OCI-LY3 (cell line): ENCODE measurements around the gene IFT88.

Experiments
- EZH2phosphoT487 ChIP-seq: fragments of 200-600 bp; shearing (Covaris generic); IDR thresholded peaks from 2 replicates; pipeline ENCODE4 v1.6.1; 2018; ENCODE audit warnings: antibody characterized with exemption, mixed run types, low read depth
- TF ChIP-seq, protein P1 (sequence below): fragments of 200-600, 300-600 bp; sonication (generic); IDR thresholded peaks from 2 replicates; pipeline ENCODE4 v1.5.1; 2014; ENCODE audit warnings: antibody characterized with exemption, low read length, low read depth

DNA sequence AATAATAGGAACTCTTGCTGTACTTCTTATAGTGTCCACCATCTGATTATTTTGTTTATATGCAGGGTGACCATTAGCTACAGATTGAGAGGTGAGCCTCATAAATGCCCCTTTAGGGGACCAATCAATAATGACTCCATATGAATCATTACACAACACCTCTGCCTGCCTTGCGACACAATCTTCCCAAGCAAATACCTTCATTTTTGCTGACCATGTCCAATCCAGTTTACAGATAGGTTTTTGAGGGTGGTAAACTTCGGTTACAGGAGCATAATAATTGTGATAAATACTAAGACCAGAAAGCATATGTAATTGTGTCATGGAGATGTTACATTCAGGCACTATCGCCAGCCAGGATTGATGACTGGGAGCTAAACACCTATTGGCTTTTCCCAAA, 112.9 kb downstream of the IFT88 start:
- TF ChIP-seq, protein P1, sequence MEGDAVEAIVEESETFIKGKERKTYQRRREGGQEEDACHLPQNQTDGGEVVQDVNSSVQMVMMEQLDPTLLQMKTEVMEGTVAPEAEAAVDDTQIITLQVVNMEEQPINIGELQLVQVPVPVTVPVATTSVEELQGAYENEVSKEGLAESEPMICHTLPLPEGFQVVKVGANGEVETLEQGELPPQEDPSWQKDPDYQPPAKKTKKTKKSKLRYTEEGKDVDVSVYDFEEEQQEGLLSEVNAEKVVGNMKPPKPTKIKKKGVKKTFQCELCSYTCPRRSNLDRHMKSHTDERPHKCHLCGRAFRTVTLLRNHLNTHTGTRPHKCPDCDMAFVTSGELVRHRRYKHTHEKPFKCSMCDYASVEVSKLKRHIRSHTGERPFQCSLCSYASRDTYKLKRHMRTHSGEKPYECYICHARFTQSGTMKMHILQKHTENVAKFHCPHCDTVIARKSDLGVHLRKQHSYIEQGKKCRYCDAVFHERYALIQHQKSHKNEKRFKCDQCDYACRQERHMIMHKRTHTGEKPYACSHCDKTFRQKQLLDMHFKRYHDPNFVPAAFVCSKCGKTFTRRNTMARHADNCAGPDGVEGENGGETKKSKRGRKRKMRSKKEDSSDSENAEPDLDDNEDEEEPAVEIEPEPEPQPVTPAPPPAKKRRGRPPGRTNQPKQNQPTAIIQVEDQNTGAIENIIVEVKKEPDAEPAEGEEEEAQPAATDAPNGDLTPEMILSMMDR, result no peak
- no peak for TF ChIP-seq EZH2phosphoT487
